Mesendoderm (in vitro differentiated cells): Measurements from ENCODE around the gene ZNF664.

Experiments used
- DNase-seq: peaks from one replicate; pipeline ENCODE4 v3.0.0; 2013
- H2AK5ac ChIP-seq: 2 replicates; pipeline ENCODE4 v1.6.1; 2013; ENCODE audit warnings: low read length, inconsistent platforms
- H2BK120ac ChIP-seq: 2 replicates; pipeline ENCODE4 v1.6.1; 2013; ENCODE audit warnings: low read depth, mild to moderate bottlenecking, low read length, moderate library complexity, mixed read lengths
- H2BK15ac ChIP-seq: replicated peaks from 2 replicates; pipeline ENCODE4 v1.6.1; 2013; ENCODE audit warnings: low read depth, mild to moderate bottlenecking, moderate library complexity
- H2BK5ac ChIP-seq: 2 replicates; pipeline ENCODE4 v1.6.1; 2013; ENCODE audit warnings: low read length, inconsistent platforms
- H3K18ac ChIP-seq: 2 replicates; pipeline ENCODE4 v1.6.1; 2013; ENCODE audit warnings: mild to moderate bottlenecking, low read length, mixed read lengths
- H3K23ac ChIP-seq: one replicate; pipeline ENCODE4 v1.6.1; 2013; ENCODE audit warnings: low read length
- H3K27ac ChIP-seq: 2 replicates; pipeline ENCODE4 v1.5.1; 2013; ENCODE audit warnings: low read depth, mild to moderate bottlenecking, inconsistent platforms, low read length, moderate library complexity
- H3K27me3 ChIP-seq: 2 replicates; pipeline ENCODE4 v1.6.1; 2013; ENCODE audit warnings: low read length, control low read depth, mild to moderate bottlenecking, inconsistent platforms; ENCODE audit not compliant: insufficient read depth, poor library complexity
- H3K36me3 ChIP-seq: 2 replicates; pipeline ENCODE4 v1.6.1; 2013; ENCODE audit warnings: low read length, inconsistent platforms; ENCODE audit not compliant: control insufficient read depth, insufficient read depth
- H3K4ac ChIP-seq: one replicate; pipeline ENCODE4 v1.6.1; 2013; ENCODE audit warnings: low read depth, mild to moderate bottlenecking, low read length, moderate library complexity
- H3K4me1 ChIP-seq: 2 replicates; pipeline ENCODE4 v1.6.1; 2013; ENCODE audit warnings: low read depth, low read length, inconsistent platforms; ENCODE audit not compliant: control insufficient read depth
- H3K4me2 ChIP-seq: 2 replicates; pipeline ENCODE4 v1.6.1; 2013; ENCODE audit warnings: low read length
- H3K4me3 ChIP-seq: 2 replicates; pipeline ENCODE4 v1.5.1; 2013; ENCODE audit warnings: mild to moderate bottlenecking, low read length
- H3K56ac ChIP-seq: one replicate; pipeline ENCODE4 v1.6.1; 2013; ENCODE audit warnings: low read length
- H3K79me1 ChIP-seq: 2 replicates; pipeline ENCODE4 v1.6.1; 2013; ENCODE audit warnings: low read length, inconsistent platforms
- H3K79me2 ChIP-seq: 2 replicates; pipeline ENCODE4 v1.6.1; 2013; ENCODE audit warnings: mild to moderate bottlenecking, low read length; ENCODE audit not compliant: control insufficient read depth, insufficient read depth
- H3K9ac ChIP-seq: 2 replicates; pipeline ENCODE4 v1.6.1; 2013; ENCODE audit warnings: low read length, inconsistent platforms
- H4K5ac ChIP-seq: one replicate; pipeline ENCODE4 v1.6.1; 2013; ENCODE audit warnings: low read length
- H4K8ac ChIP-seq: one replicate; pipeline ENCODE4 v1.6.1; 2013; ENCODE audit warnings: low read depth, mild to moderate bottlenecking, control low read depth, low read length, moderate library complexity
- WGBS: extraction: QIAGEN DNeasy Blood & Tissue Kit; methylation state at CpG from one replicate; pipeline ENCODE4 v1.1.7; 2013; ENCODE audit warnings: low lambda C conversion rate, missing lambda C conversion rate; ENCODE audit not compliant: insufficient coverage; ENCODE audit errors: extremely low coverage; 5-methylcytosine and 5-hydroxymethylcytosine counted together

Gene ZNF664

GRCh38 chr12:123982269-123982668 is 9.3 kb downstream of the ZNF664 start:
- Histone ChIP-seq H3K23ac (no peak overlapping the region), H3K9ac (no peak overlapping the region), H4K5ac (no peak overlapping the region), H2AK5ac (no peak overlapping the region), H2BK5ac (no peak overlapping the region), H3K4me1 (peaks cover 3% of the 10 kb centered on the region), H3K27ac (no peak overlapping the region), H3K27me3 (no peaks in the 10 kb centered on the region), H3K56ac (no peak overlapping the region), H3K79me1 (peaks cover 18% of the 10 kb centered on the region), H3K4me2 (no peak overlapping the region), H4K8ac (no peak overlapping the region), H2BK15ac (no peak overlapping the region), H3K79me2 (peaks cover 5% of the 10 kb centered on the region), H3K4ac (no peak overlapping the region), H3K4me3 (no peak overlapping the region), H2BK120ac (no peak overlapping the region), H3K18ac (no peak overlapping the region), H3K36me3 (peaks cover 1% of the 10 kb centered on the region)
- DNase-seq = no peak
- WGBS = no CpG with 5 or more reads among the region's 7 CpGs

GRCh38 chr12:123983822-123984485 is 10.9 kb downstream of the ZNF664 start:
- H3K4ac ChIP-seq = no peak overlapping the region
- peak; percentile 84 for DNase-seq
- peaks cover 3% of the 10 kb centered on the region for H3K4me1 ChIP-seq
- H2BK15ac ChIP-seq = no peak overlapping the region
- no peak overlapping the region for H3K56ac ChIP-seq
- H4K5ac ChIP-seq = no peak overlapping the region
- no peak overlapping the region for H3K27ac ChIP-seq
- no peak overlapping the region for H2BK120ac ChIP-seq
- H2BK5ac ChIP-seq = no peak overlapping the region
- H3K36me3 ChIP-seq = no peaks in the 10 kb centered on the region
- H3K27me3 ChIP-seq = no peaks in the 10 kb centered on the region
- WGBS = no CpG with 5 or more reads among the region's 7 CpGs
- H3K23ac ChIP-seq = no peak overlapping the region
- no peak overlapping the region for H3K9ac ChIP-seq
- no peak overlapping the region for H3K4me3 ChIP-seq
- H2AK5ac ChIP-seq = no peak overlapping the region
- H3K4me2 ChIP-seq = no peak overlapping the region
- no peak overlapping the region for H4K8ac ChIP-seq
- peaks cover 18% of the 10 kb centered on the region for H3K79me1 ChIP-seq
- no peak overlapping the region for H3K18ac ChIP-seq
- H3K79me2 ChIP-seq = peaks cover 5% of the 10 kb centered on the region

GRCh38 chr12:123984903-123985302 is 11.9 kb downstream of the ZNF664 start:
- Histone ChIP-seq H2AK5ac (no peak overlapping the region), H3K36me3 (no peaks in the 10 kb centered on the region)

DNA sequence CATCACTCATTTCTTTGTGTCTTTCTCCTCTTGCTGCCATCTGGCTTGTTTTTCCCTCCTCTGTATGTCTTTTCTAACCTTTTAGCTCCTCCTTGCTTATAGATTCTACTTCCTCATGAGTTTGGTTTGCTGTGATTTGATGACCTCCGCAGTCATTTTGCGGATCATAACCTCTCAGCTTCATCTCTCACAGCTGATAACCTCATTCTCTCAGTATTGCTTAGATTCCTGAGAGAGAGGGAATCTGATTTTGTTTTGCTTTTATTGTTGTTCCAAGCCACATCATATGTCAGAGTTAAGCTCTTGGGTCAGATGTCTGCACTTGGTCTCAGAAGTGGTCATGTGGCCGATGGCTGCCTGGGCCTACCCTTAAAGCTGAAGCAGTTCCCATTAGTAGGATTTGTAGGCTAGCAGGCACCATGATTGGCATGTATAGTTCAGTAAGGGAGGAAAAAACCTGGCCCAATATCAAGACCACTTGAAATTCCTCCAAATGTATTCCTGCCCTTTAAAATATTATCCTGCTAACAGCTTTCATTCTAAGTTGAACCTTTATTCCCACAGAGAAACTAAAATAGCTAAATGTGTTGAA is 13.5 kb downstream of the ZNF664 start:
- Histone ChIP-seq H2BK5ac (no peak overlapping the region), H3K18ac (no peak overlapping the region), H3K27me3 (no peaks in the 10 kb centered on the region), H2AK5ac (no peak overlapping the region), H3K27ac (no peak overlapping the region), H3K36me3 (no peaks in the 10 kb centered on the region), H3K79me2 (peaks cover 5% of the 10 kb centered on the region), H3K9ac (no peak overlapping the region), H3K23ac (no peak overlapping the region), H4K5ac (no peak overlapping the region), H3K56ac (no peak overlapping the region), H3K4me2 (no peak overlapping the region), H2BK120ac (no peak overlapping the region), H3K4me1 (peaks cover 8% of the 10 kb centered on the region), H3K79me1 (peaks cover 19% of the 10 kb centered on the region), H3K4me3 (no peak overlapping the region), H2BK15ac (no peak overlapping the region), H4K8ac (no peak overlapping the region), H3K4ac (no peak overlapping the region)
- WGBS = no CpG with 5 or more reads among the region's 3 CpGs
- DNase-seq = no peak

More at GRCh38 chr12:123984903-123985302, 11.9 kb downstream of the ZNF664 start:
- WGBS = no CpG with 5 or more reads among the region's 4 CpGs
- Histone ChIP-seq H3K27me3 (no peaks in the 10 kb centered on the region), H3K79me1 (peaks cover 18% of the 10 kb centered on the region), H4K8ac (no peak overlapping the region), H4K5ac (no peak overlapping the region), H3K18ac (no peak overlapping the region), H3K4me1 (peaks cover 3% of the 10 kb centered on the region), H3K79me2 (peaks cover 5% of the 10 kb centered on the region), H3K9ac (no peak overlapping the region), H2BK120ac (no peak overlapping the region), H3K56ac (peak overlapping the region; percentile 8), H3K27ac (no peak overlapping the region), H3K4me3 (no peak overlapping the region), H2BK5ac (no peak overlapping the region), H3K23ac (no peak overlapping the region), H3K4ac (no peak overlapping the region), H2BK15ac (no peak overlapping the region), H3K4me2 (no peak overlapping the region)
- DNase-seq = no peak

DNA sequence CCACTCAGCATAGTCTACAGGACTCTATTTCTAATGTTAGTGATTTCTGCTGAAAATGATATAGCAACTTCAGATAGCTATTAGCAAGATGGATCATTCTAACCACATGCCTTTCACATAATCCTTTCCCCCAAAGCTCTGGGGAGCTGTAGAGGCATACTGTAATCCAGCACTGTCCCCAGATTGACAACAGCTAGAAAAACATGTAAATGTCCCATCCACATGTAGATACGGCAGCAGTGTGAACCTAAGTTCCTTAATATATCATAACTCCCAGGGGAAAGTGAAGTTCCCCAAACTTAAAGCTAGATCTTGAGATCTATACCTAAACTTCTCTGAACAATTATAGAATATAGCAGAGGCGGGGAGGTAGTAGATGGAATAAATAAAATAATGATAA is 14.0 kb downstream of the ZNF664 start:
- no peaks in the 10 kb centered on the region for H3K27me3 ChIP-seq
- no peak overlapping the region for H3K23ac ChIP-seq
- DNase-seq = no peak
- WGBS = no CpG with 5 or more reads among the region's 2 CpGs
- no peak overlapping the region for H2AK5ac ChIP-seq
- H3K18ac ChIP-seq = no peak overlapping the region
- H3K79me2 ChIP-seq = peaks cover 5% of the 10 kb centered on the region
- H3K79me1 ChIP-seq = peaks cover 17% of the 10 kb centered on the region
- no peak overlapping the region for H2BK15ac ChIP-seq
- H3K27ac ChIP-seq = no peak overlapping the region
- no peak overlapping the region for H3K4me2 ChIP-seq
- no peak overlapping the region for H3K9ac ChIP-seq
- H2BK5ac ChIP-seq = no peak overlapping the region
- H3K4me3 ChIP-seq = no peak overlapping the region
- no peak overlapping the region for H4K5ac ChIP-seq
- H3K4me1 ChIP-seq = peaks cover 7% of the 10 kb centered on the region
- no peak overlapping the region for H3K4ac ChIP-seq
- no peaks in the 10 kb centered on the region for H3K36me3 ChIP-seq
- H3K56ac ChIP-seq = no peak overlapping the region
- no peak overlapping the region for H4K8ac ChIP-seq
- no peak overlapping the region for H2BK120ac ChIP-seq
